Activated naive CD4-positive, alpha-beta T cell treated with anti-CD3 and anti-CD28 coated beads, Interleukin-2, amount 10 ng/mL, durations not matched to agents 7 days and 5 days (primary cell): Measurements from ENCODE around the gene SUMO4.
A peak's percentile ranks its signal among the peaks of the same experiment; 100 is the strongest.

ENCODE experiments used
- CTCF ChIA-PET: fragments of 350-600 bp; sonication (Branson Sonifier 250); formaldehyde crosslinking; loops from one replicate; lab custom pipeline; 2021; ENCODE audit warnings: antibody characterized with exemption; lab: Charles Lee
- DNase-seq: peaks from one replicate; pipeline ENCODE4 v3.0.0-alpha.2; 2020
- H3K27ac Mint-ChIP-seq: one replicate; pipeline ENCODE4 v1.8.0; 2021; ENCODE audit warnings: mild to moderate bottlenecking, moderate library complexity, mixed read lengths
- H3K27me3 Mint-ChIP-seq: one replicate; pipeline ENCODE4 v1.8.0; 2021; ENCODE audit warnings: mild to moderate bottlenecking, mixed read lengths
- H3K36me3 Mint-ChIP-seq: one replicate; pipeline ENCODE4 v1.8.0; 2021; ENCODE audit warnings: mixed read lengths
- H3K4me1 Mint-ChIP-seq: one replicate; pipeline ENCODE4 v1.8.0; 2021; ENCODE audit warnings: mixed read lengths
- H3K4me3 Mint-ChIP-seq: one replicate; pipeline ENCODE4 v1.8.0; 2021; ENCODE audit warnings: mild to moderate bottlenecking, moderate library complexity, mixed read lengths
- H3K9me3 Mint-ChIP-seq: one replicate; pipeline ENCODE4 v1.8.0; 2021; ENCODE audit warnings: mixed read lengths

Gene SUMO4

DNA sequence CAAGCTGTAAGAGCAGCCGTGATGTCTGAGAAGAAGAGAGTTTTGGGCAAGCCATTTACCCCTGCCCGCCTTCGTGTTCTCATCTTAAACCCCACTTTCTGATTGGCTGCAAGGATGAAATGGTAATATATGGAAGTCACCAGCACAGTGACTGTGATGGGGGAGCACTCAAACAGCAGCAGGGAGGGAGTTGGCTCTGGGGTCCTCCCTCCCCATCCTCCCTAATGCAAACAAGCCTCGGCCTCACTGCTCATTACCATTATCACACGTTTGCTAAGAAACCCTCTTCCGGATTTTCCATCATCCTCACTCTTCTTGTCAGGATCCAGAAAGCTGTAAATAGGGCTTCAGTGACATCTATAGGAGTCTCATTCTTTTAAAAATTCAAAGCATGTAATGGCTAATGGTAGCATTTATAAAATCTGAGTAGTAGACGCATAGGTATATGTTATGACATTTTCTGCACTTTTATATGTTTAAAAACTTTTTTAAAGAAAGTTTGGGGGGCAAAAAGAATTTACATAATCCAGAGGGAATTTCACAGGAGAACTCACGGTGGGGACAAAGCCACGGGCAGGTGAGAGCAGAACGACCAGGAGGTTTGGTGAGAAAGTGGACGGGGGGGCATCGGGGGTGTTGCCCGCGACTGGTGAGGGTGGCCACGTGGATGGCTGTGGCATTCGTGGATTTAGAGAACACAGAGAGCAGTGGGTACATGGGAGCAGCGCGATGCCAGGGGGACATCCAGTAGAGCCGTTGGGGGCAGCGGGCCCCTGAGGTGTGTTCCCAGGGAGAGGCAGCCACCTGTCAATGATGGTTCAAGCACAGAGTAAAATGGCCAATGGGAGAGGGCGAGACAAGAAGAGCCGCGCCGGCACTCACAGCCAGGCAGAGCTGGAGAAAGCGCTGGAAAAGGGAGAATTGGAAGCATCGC is 29.6 kb downstream of the SUMO4 start:
- Mint-ChIP-seq H3K9me3 (no peaks in the 10 kb centered on the region), H3K27ac (peak overlapping the region; percentile 52), H3K27me3 (no peaks in the 10 kb centered on the region), H3K4me3 (no peak overlapping the region), H3K4me1 (peaks cover 18% of the 10 kb centered on the region), H3K36me3 (no peaks in the 10 kb centered on the region)
- no peak for DNase-seq
- CTCF ChIA-PET = interaction anchor here (0.7 to 10.2 kb wide), 6 partner anchors 87 to 401 kb away, joined by 3 to 213 read pairs (median 4); no protein-coding TSS in a partner anchor

DNA sequence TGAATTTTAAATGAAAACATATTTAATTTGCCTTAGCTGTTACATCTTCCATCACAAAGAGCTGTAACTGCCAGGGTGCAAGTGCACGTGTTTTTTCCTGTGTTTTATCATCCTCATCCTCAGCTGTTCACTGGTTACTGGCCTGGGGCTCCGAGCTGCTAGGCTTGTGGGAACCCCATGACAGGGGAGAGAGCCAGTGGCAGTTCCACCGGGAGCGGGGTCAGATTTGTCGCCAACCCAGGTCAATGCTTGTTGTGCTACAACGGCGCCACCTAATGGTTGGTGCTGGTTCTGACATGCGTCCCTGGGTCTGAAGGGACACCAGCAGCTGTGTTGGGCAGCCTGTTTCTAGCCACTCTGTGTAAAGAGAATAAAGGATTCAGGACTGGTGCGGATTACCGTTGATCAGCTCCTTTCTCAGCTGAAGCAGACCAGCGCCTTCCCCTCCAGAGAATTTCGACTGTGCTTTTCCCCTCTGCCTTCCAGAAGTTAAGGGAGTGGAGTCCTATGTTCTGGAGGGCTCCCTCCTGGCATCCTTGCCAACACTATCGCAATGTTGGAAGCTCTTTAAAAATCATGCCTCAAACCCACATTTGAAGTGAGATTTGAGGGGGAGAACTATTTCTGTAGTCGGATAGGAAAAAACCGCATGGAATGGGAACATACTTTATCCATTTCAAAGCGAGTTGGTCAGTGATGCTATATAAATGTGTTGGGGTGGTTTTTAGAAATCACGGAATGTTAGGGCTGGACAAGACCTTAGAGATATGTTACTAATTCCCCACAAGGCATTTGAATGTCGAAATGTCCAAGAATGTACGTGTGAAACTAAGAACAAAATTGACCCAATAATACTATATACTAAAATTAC is 32.1 kb downstream of the SUMO4 start:
- H3K27me3 Mint-ChIP-seq = no peaks in the 10 kb centered on the region
- no peaks in the 10 kb centered on the region for H3K9me3 Mint-ChIP-seq
- CTCF ChIA-PET = interaction anchor here (0.6 to 10.2 kb wide), 50 partner anchors 9 to 873 kb away, joined by 3 to 213 read pairs (median 5); partner anchors contain the start of gene ZC3H12D
- H3K4me3 Mint-ChIP-seq = peak overlapping the region; percentile 37
- H3K36me3 Mint-ChIP-seq = no peaks in the 10 kb centered on the region
- peaks cover 22% of the 10 kb centered on the region for H3K4me1 Mint-ChIP-seq
- peak; percentile 93 for DNase-seq
- no peak overlapping the region for H3K27ac Mint-ChIP-seq

DNA sequence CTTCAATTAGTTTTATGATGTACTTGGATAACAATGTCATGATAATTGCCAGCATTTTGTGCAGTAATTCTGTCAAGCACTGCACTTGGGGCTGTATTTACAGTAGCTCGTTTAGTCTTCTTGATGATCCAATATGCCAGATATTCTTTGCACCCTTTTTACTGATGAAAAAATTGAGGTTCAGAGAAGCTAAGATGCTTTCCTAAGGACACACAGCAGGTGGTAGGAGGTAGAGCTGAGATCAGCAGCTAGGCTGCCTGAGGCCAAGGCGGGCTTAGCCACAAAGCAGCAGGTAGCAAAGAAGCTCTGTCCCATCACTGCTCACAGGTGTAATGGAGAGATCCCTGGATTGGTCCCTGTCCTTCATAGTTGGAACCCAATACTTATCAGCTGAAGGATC is 33.3 kb downstream of the SUMO4 start:
- Mint-ChIP-seq H3K36me3 (no peaks in the 10 kb centered on the region), H3K9me3 (no peaks in the 10 kb centered on the region), H3K4me1 (peaks cover 31% of the 10 kb centered on the region), H3K4me3 (no peak overlapping the region), H3K27ac (no peak overlapping the region), H3K27me3 (no peaks in the 10 kb centered on the region)
- no peak for DNase-seq
- CTCF ChIA-PET = interaction anchor here (0.5 to 10.2 kb wide), 10 partner anchors 12 to 1263 kb away, joined by 3 to 213 read pairs (median 6); no protein-coding TSS in a partner anchor

DNA sequence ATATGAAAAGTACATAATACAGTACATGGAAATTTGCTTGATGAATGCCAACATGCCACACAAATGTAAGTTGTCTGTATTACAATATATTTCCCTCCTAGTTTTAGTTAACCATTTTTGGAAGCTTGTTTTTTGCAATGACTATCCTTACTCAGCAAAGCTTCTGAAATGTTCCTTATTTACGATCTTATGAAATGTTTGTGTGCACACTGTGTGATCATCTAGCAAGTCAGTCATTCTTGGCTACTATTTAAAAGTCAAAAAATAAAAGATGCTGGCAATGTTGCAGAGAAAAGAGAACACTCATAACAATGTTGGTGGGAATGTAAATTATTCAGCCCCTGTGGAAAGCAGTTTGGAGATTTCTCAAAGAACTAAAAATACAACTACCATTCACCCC is 33.8 kb downstream of the SUMO4 start:
- no peaks in the 10 kb centered on the region for H3K27me3 Mint-ChIP-seq
- H3K36me3 Mint-ChIP-seq = no peaks in the 10 kb centered on the region
- no peak for DNase-seq
- H3K4me3 Mint-ChIP-seq = no peak overlapping the region
- peaks cover 30% of the 10 kb centered on the region for H3K4me1 Mint-ChIP-seq
- H3K27ac Mint-ChIP-seq = no peak overlapping the region
- CTCF ChIA-PET = interaction anchor here (0.7 to 10.2 kb wide), 9 partner anchors 11 to 406 kb away, joined by 3 to 213 read pairs (median 7); no protein-coding TSS in a partner anchor
- H3K9me3 Mint-ChIP-seq = no peaks in the 10 kb centered on the region

DNA sequence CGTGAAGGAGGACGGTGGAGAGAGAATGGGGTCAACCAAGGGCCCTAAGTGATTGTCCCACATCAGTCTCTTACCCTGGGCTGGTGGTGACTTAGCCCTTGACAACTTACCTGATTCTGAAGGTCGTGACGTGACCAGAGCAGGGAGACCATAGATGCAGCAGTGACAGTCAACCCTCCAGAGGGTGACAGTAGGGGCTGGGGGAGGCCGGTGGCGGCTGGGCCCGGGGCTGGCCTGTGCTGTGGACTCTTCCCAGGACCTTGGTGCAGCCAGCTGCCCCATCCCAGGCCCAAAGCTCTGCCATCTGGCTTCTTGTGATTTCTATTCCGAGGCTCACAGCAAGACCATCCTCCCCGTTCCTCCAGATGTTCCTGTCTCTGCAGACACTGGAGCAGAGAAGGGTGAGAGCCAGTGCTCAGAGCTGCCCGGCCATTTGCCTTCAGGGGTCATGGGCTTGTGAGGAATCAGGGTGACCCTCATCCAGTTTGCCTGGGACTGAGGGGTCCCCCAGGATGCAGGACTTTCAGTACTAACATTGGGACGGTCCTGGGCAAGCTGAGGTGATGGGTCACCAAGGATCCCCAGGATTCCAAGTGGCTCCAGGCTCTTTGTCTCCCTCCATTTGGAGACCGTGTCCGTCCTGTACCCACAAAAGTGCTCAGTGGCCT is 36.0 kb downstream of the SUMO4 start:
- Mint-ChIP-seq H3K36me3 (no peaks in the 10 kb centered on the region), H3K27ac (no peak overlapping the region), H3K27me3 (no peaks in the 10 kb centered on the region), H3K9me3 (no peaks in the 10 kb centered on the region), H3K4me3 (no peak overlapping the region), H3K4me1 (peaks cover 20% of the 10 kb centered on the region)
- CTCF ChIA-PET = interaction anchor here (0.7 to 10.2 kb wide), 2 partner anchors 354 to 408 kb away, joined by 3 to 213 read pairs; no protein-coding TSS in a partner anchor
- no peak for DNase-seq

DNA sequence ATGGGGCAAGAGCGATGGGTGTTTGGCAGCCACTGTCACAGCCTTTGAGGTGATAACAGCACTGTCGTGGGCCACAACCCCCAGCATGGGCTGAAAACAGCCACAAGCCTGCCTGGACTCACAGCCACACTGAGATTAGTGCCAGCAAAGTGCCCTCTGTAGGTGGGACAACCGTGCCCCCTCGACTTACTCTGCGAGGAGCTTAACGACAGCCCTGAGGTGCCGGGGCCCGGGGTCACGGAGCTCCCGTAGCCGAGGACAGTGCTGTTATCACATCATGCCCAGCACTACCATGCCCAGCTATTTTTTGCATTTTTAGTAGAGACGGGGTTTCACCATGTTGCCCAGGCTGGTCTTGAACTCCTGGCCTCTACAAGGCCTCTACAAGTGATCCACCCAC is 36.6 kb downstream of the SUMO4 start:
- Mint-ChIP-seq H3K4me1 (peaks cover 20% of the 10 kb centered on the region), H3K27ac (no peak overlapping the region), H3K36me3 (no peaks in the 10 kb centered on the region), H3K27me3 (no peaks in the 10 kb centered on the region), H3K9me3 (no peaks in the 10 kb centered on the region), H3K4me3 (no peak overlapping the region)
- no peak for DNase-seq
- CTCF ChIA-PET = interaction anchor here (0.7 to 10.2 kb wide), 3 partner anchors 81 to 408 kb away, joined by 3 to 213 read pairs (median 5); no protein-coding TSS in a partner anchor

DNA sequence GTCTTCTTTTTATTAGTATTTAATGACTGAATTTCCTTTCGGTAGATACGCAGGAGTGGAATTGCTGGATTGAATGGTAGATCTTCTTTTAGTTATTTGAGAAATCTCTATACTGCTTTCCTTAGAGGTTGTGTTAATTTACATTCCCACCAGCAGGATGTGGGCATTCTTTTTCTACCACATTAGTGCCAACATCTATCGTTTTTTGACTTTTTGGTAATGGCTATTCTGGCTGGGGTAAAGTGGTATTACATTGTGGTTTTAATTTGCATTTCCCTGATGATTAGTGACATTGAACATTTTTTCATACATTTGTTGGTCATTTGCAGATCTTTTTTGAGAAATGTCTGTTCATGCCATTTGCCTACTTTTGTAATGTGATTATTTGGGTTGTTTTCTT is 37.1 kb downstream of the SUMO4 start:
- CTCF ChIA-PET = interaction anchor here (1.0 to 10.2 kb wide), 2 partner anchors 80 to 409 kb away, joined by 5 to 213 read pairs; no protein-coding TSS in a partner anchor
- Mint-ChIP-seq H3K4me1 (peaks cover 15% of the 10 kb centered on the region), H3K27me3 (no peaks in the 10 kb centered on the region), H3K9me3 (no peaks in the 10 kb centered on the region), H3K36me3 (no peaks in the 10 kb centered on the region), H3K4me3 (no peak overlapping the region), H3K27ac (no peak overlapping the region)
- no peak for DNase-seq

DNA sequence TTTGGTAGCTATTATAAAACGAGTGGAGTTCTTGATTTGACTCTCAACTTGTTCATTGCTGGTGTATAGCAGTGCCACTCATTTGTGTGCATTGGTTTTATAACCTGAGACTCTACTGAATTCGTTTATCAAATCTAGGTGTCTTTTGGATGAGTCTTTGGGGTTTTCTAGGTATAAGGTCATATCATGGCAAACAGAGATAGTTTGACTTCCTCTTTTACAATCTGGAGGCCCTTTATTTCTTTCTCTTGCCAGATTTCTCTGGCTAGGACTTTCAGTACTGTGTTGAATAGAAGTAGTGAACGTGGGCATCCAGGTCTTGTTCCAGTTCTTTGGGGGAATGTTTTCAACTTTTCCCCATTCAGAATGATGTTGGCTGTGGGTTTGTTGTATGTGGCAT is 38.8 kb downstream of the SUMO4 start:
- H3K36me3 Mint-ChIP-seq = no peaks in the 10 kb centered on the region
- no peak for DNase-seq
- peaks cover 3% of the 10 kb centered on the region for H3K27me3 Mint-ChIP-seq
- no peaks in the 10 kb centered on the region for H3K9me3 Mint-ChIP-seq
- H3K27ac Mint-ChIP-seq = no peak overlapping the region
- H3K4me1 Mint-ChIP-seq = peaks cover 14% of the 10 kb centered on the region
- CTCF ChIA-PET = interaction anchor here (1.3 to 3.0 kb wide), 2 partner anchors 75 to 78 kb away, joined by 3 to 9 read pairs; no protein-coding TSS in a partner anchor
- H3K4me3 Mint-ChIP-seq = no peak overlapping the region

DNA sequence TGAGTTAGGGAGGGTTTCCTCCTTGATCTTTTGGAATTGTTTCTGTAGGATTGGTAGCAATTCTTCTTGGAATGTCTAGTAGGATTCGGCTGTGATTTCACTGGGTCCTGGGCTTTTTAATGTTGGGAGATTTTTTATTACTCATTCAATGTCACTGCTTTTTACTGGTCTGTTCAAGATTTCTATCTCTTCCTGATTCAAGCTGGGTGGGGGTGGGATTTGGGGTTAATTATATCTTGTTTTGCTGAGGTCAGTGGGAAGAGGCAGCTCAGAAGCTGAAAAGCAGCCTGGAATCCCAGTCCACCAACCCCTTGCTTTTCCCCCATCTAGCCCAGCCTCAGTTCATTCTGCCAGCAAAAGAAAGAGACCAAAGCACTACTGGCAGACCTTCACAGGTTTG is 39.6 kb downstream of the SUMO4 start:
- CTCF ChIA-PET = interaction anchor here (0.5 to 3.0 kb wide), 3 partner anchors 75 to 882 kb away, joined by 3 to 9 read pairs (median 3); no protein-coding TSS in a partner anchor
- H3K4me1 Mint-ChIP-seq = peaks cover 14% of the 10 kb centered on the region
- H3K27me3 Mint-ChIP-seq = peaks cover 3% of the 10 kb centered on the region
- H3K9me3 Mint-ChIP-seq = peaks cover 2% of the 10 kb centered on the region
- no peak overlapping the region for H3K27ac Mint-ChIP-seq
- DNase-seq = no peak
- H3K4me3 Mint-ChIP-seq = no peak overlapping the region
- H3K36me3 Mint-ChIP-seq = no peaks in the 10 kb centered on the region

DNA sequence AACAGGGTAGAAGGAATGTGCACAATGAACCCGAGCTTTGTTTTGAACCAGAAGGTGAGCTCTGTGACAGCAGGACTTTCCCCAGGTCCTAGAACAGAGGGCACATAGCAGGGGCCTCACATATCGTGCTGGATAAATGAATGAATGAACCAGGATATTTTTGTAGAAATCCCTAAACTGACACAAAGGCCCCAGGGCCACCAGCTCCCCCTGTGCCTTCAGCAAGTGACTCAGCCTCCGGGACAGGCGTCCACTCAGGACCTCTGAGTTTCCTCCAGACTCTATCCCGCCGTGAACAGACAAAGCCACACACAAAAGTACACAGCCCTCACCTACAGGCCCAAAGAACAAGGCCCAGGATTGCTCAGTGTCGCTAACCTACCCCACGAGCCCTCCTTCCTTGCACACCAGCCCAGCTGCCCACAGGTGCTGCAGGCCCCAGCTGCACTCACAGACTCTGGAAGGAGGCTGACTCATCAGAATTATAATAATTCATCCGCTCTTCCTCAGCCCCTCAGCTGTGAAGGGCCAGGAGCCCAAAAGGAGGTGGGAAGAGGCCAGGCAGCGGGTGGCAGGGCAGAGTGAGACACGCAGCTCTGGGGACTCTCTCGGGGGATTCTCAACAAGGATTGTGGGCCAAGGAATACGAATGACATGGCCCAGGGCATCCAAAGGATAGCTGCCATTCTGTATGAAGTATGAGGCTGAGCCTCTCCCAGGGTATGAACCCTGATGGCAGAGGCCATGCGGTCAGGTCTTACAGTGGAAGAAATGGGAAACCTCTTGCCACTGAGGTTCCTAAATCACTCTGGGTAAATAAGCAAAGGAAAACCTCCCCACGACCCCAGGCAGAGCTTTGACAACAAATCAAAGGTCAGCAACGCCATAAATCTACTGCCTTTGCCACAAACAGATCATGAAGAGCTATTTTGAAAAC is 40.9 kb downstream of the SUMO4 start:
- CTCF ChIA-PET = interaction anchor here (3.0 kb wide), 1 partner anchor 75 kb away, joined by 9 read pairs; no protein-coding TSS in a partner anchor
- peaks cover 3% of the 10 kb centered on the region for H3K27me3 Mint-ChIP-seq
- H3K4me3 Mint-ChIP-seq = no peak overlapping the region
- no peak overlapping the region for H3K27ac Mint-ChIP-seq
- peaks cover 14% of the 10 kb centered on the region for H3K4me1 Mint-ChIP-seq
- DNase-seq = no peak
- H3K9me3 Mint-ChIP-seq = peaks cover 3% of the 10 kb centered on the region
- no peaks in the 10 kb centered on the region for H3K36me3 Mint-ChIP-seq

DNA sequence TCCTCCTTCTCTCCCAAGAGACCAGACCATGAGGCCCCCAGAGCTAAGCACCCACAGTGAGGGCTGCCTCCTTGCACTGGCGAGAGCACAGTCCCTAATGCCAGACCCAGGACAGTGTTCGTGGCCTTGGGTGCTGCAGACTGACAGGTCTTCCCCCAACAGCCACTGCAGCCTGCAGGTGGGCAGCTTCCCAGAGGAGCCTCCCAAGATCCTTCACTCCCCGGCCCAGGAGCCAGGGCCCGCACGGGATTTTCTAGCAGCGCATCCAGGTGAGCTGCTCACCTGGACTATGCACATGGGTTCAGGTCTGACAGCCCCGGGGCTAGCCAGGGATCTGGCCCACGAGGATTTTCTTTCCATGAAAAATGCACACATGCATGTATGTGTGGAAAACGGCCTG is 41.7 kb downstream of the SUMO4 start:
- peaks cover 14% of the 10 kb centered on the region for H3K4me1 Mint-ChIP-seq
- CTCF ChIA-PET = interaction anchor here (3.0 kb wide), 1 partner anchor 75 kb away, joined by 9 read pairs; no protein-coding TSS in a partner anchor
- H3K36me3 Mint-ChIP-seq = no peaks in the 10 kb centered on the region
- H3K27ac Mint-ChIP-seq = no peak overlapping the region
- H3K4me3 Mint-ChIP-seq = no peak overlapping the region
- H3K27me3 Mint-ChIP-seq = peaks cover 3% of the 10 kb centered on the region
- DNase-seq = no peak
- H3K9me3 Mint-ChIP-seq = peaks cover 3% of the 10 kb centered on the region

DNA sequence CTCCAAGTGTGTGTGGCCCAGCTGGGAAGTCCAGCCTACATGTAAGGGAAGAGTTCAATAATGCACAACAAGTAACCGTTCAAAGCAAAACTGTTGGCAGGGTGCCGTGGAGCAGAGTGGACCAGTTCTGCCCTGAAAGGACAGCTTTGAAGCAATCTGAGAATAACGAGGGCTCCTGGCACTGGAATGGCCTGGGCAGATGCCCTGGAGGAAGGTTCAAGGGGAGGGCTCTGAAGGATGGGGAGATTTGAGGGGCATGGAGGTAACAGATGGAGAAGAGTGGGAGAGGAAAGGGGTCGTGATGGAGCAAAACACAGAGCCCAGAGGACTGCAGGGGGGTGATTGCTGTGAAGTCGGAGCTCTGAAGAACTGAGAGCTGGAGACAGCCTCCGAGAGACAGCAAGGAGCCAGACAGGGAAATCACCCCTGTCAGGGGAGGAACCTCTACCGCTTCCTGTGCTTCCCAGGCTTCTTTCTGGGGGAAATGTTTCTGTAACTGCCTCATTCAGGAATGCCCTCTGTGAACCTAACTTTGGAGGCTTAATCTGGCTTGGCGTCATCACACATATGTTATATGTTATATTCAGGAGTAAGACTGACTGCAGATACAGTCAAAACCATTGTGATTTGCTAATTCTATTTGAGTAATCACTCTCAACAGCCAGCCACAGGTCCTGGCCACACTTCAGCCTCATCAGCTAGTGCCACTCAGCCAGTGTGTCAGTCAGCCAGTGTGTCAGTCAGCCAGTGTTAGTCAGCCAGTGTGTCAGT is 43.5 kb downstream of the SUMO4 start:
- Mint-ChIP-seq H3K27ac (no peak overlapping the region), H3K4me1 (no peaks in the 10 kb centered on the region), H3K9me3 (peaks cover 3% of the 10 kb centered on the region), H3K36me3 (no peaks in the 10 kb centered on the region), H3K27me3 (peaks cover 3% of the 10 kb centered on the region), H3K4me3 (no peak overlapping the region)
- DNase-seq = no peak
- CTCF ChIA-PET = interaction anchor here (0.9 to 6.8 kb wide), 2 partner anchors 11 to 73 kb away, joined by 4 to 31 read pairs; no protein-coding TSS in a partner anchor
